ENCODE measurements around the gene ASB9. TPM values are rescaled to one million over a fixed set of nuclear protein-coding genes. Genes with fewer than 3 reads are reported as not detected.
"Not testable (repeated sequence)": the region's sequence is repeated elsewhere in the genome, so short reads cannot be mapped to it uniquely, and the experiment has no call there.

The ASB9 gene
- total RNA-seq, 4 donors from 2014 or later: 0.87 to 3.9 (median 1.1) TPM

DNA sequence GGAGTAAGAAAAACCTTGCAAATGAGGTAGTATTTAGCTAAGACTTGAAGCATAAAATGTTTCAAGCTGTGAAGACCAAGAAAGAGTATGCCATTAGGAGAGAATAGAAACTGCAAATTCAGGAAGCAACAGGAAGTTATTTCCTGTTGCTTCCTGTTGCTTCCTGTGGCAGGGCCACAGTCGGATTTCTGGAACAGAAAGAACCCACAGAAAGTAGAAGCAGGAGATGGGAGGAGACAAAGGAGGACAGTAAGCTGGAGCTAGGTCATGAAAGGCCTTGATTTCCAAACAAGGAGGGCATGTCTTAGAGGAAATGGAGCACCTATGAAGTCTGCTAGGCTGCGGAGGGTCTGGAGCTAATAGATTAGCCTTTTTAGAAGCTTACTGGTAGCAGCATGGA lies 28.3 kb upstream of the ASB9 start:
- Histone ChIP-seq H3K36me3 (no peaks in the 10 kb centered on the region), H3K4me3 (no peak overlapping the region), H3K27ac (peak overlapping the region in 1 of 4 donors; percentile 30), H3K27me3 (no peaks in the 10 kb centered on the region), H3K4me1 (no peaks in the 10 kb centered on the region), H3K9me3 (no peaks in the 10 kb centered on the region)
- TF ChIP-seq POLR2A (IDR thresholded peaks at IDR 0.05) (no peak), EP300 (IDR thresholded peaks at IDR 0.05) (peak in 1 of 2 donors; percentile 26)
- TF ChIP-seq, protein P1, sequence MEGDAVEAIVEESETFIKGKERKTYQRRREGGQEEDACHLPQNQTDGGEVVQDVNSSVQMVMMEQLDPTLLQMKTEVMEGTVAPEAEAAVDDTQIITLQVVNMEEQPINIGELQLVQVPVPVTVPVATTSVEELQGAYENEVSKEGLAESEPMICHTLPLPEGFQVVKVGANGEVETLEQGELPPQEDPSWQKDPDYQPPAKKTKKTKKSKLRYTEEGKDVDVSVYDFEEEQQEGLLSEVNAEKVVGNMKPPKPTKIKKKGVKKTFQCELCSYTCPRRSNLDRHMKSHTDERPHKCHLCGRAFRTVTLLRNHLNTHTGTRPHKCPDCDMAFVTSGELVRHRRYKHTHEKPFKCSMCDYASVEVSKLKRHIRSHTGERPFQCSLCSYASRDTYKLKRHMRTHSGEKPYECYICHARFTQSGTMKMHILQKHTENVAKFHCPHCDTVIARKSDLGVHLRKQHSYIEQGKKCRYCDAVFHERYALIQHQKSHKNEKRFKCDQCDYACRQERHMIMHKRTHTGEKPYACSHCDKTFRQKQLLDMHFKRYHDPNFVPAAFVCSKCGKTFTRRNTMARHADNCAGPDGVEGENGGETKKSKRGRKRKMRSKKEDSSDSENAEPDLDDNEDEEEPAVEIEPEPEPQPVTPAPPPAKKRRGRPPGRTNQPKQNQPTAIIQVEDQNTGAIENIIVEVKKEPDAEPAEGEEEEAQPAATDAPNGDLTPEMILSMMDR (IDR thresholded peaks at IDR 0.05): no peak
- 41 to 45% methylated on average over 2 of the region's 2 CpGs for WGBS, 2 donors
- no peak for DNase-seq (ENCODE audit: low spot score in 2 of 2)

DNA sequence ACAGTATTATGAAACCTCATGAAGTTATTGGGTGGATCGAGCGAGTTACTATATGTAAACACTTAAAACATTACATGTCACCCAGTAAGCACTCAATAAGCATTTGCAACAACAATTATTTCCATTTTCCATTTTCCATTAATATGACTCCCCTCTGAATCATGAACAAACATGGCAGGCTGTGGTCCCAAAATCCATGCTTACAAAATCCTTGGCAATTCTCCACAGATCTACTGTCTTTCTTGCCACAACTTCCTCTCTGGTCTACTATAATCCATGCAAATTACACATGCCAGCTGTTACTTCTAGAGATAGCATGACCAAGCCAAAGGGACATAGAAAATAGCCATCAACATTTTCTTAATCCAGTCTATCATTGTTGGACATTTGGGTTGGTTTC lies 23.6 kb upstream of the ASB9 start:
- Histone ChIP-seq H3K9me3 (no peaks in the 10 kb centered on the region), H3K4me3 (no peak overlapping the region), H3K27ac (no peak overlapping the region), H3K4me1 (no peaks in the 10 kb centered on the region), H3K36me3 (no peaks in the 10 kb centered on the region), H3K27me3 (no peaks in the 10 kb centered on the region)
- TF ChIP-seq EP300 (IDR thresholded peaks at IDR 0.05): no peak
- DNase-seq (ENCODE audit: low spot score in 2 of 2): no peak
- WGBS, 2 donors: 90 to 96% methylated on average over 2 of the region's 2 CpGs

DNA sequence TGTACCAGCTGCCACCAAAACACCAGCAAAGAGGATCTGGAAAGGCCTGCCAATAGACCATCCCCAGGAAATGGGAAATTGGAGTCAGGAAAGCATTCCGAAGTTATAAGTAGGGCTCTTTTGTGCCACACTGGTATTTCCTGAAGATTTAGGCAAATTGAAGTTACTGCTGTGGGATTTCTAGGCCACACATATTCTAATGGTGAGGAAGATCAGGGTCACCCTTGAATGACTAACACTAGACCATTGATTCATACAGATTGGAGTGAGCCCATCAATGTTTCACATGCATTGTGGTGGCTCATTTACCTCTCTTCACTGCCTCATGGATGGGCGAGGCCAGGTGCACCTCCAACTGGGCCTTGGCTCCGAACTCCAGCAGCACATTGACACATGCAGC lies 23.0 kb upstream of the ASB9 start:
- Histone ChIP-seq H3K4me1 (no peaks in the 10 kb centered on the region), H3K36me3 (no peaks in the 10 kb centered on the region), H3K27me3 (no peaks in the 10 kb centered on the region), H3K4me3 (no peak overlapping the region), H3K27ac (no peak overlapping the region), H3K9me3 (no peaks in the 10 kb centered on the region)
- WGBS, 2 donors: 87 to 94% methylated on average over 2 to 3 of the region's 3 CpGs
- TF ChIP-seq POLR2A (IDR thresholded peaks at IDR 0.05): no peak
- TF ChIP-seq EP300 (IDR thresholded peaks at IDR 0.05): no peak
- TF ChIP-seq, protein P1 (IDR thresholded peaks at IDR 0.05): no peak
- no peak for DNase-seq (ENCODE audit: low spot score in 2 of 2)

DNA sequence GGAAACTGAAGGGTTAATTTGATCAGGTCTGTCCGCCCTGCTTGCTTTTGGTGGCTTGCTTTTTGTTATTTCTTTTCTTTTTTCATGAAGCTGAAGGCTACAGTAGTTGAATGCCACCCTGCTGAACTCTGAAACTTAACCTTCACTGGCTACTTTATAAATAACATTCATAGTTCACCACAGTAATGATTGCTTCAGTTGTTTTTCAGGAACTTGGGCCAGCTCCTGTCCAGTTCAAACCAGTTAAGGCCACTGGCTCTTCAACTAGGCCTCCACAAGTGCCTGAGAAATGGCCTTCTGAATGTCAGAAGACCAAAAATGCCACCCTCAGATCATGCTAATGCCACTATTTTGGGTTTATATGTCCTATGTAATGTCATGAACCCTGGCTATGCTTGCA lies 7.7 kb upstream of the ASB9 start:
- DNase-seq (ENCODE audit: low spot score in 2 of 2): no peak
- no peak for TF ChIP-seq EP300 (IDR thresholded peaks at IDR 0.05)
- TF ChIP-seq, protein P1 (IDR thresholded peaks at IDR 0.05): no peak
- TF ChIP-seq POLR2A (IDR thresholded peaks at IDR 0.05): no peak
- Histone ChIP-seq H3K27ac (no peak overlapping the region), H3K4me3 (no peak overlapping the region), H3K27me3 (peaks cover 0 to 3% of the 10 kb centered on the region in 2 donors), H3K36me3 (no peaks in the 10 kb centered on the region), H3K4me1 (no peaks in the 10 kb centered on the region), H3K9me3 (no peaks in the 10 kb centered on the region)
- 11 to 18% methylated on average over 1 of the region's 1 CpG for WGBS, 2 donors

DNA sequence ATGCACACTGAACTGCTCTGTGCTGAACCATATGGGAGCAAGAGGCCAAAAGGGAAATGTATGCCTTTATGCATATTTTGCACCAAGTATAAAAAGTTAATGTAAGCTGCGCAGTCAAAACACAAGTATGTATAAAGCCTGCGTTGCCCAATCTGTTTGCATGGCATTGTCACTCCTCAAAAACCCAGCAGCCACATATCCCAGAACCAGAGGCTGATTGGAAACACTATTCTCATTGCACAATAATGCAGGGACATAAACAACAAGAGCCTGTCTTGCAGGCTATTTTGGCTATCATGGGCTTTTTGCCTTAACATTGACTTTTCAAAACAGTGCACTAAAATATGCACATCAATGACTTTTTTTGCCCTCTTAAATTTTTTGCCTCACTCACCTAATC lies 5.1 kb upstream of the ASB9 start:
- Histone ChIP-seq H3K36me3 (no peaks in the 10 kb centered on the region), H3K4me1 (no peaks in the 10 kb centered on the region), H3K4me3 (no peak overlapping the region), H3K27me3 (peaks cover 0 to 3% of the 10 kb centered on the region in 2 donors), H3K9me3 (no peaks in the 10 kb centered on the region), H3K27ac (no peak overlapping the region)
- no peak for DNase-seq (ENCODE audit: low spot score in 2 of 2)
- WGBS, 2 donors: 79 to 90% methylated on average over 2 of the region's 2 CpGs
- TF ChIP-seq POLR2A (IDR thresholded peaks at IDR 0.05) (no peak), EP300 (IDR thresholded peaks at IDR 0.05) (no peak)
- TF ChIP-seq, protein P1 (IDR thresholded peaks at IDR 0.05): no peak

DNA sequence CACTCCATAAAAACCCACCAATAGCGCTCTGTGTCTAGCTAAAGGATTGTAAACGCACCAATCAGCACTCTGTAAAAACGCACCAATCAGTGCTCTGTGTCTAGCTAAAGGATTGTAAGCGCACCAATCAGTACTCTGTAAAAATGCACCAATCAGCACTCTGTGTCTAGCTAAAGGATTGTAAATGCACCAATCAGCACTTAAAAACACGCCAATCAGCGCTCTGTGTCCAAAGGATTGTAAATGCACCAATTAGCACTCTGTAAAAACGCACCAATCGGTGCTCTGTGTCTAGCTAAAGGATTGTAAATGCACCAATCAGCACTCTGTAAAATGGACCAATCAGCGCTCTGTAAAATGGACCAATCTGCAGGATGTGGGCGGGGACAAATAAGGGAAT lies 3.4 kb upstream of the ASB9 start:
- DNase-seq (ENCODE audit: low spot score in 2 of 2); H3K27me3 ChIP-seq; H3K36me3 ChIP-seq; H3K4me1 ChIP-seq; H3K27ac ChIP-seq; H3K4me3 ChIP-seq; H3K9me3 ChIP-seq: not testable (repeated sequence)
- WGBS, 2 donors: 88 to 93% methylated on average over 10 of the region's 10 CpGs
